Measurements from ENCODE around the gene PLA2G4C. TPM values are rescaled to one million over a fixed set of nuclear protein-coding genes. Genes with fewer than 3 reads are reported as not detected.

Gene PLA2G4C
- 5.6 and 15.2 TPM in 2 replicates for total RNA-seq

GRCh38 chr19:48110350-48110966 is at the start of gene PLA2G4C:
TSS of gene PLA2G4C (minus strand) at chr19:48110817. CDS start at chr19:48106529, 4,288 bp downstream.

DNA sequence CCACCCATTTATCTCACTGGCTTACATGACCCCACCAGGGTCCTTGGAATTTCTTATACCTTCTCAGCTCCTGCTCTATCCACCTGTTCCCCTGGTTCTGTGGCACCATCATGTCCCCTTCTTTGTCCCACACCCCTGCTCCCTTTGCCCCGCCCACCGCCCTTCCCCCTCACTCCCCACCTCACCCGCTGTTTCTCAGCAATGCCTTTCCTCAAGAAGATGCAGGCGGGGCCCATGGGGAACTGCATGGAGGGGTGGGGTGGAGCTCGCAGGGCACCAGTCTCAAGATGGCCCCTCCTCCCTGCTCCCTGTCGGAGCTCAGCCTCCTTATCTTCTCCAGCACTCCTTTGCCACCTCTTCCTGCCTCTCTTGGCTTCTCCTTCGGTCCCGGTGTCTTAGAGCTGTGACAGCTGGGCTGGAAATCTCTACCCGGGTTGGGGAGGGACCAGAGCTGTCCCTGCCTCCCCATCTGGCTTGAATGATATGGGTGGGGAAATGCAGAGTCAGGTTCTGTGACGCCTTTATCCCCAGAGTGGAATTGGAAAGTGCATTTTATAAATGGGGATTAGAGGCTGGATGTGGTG is 66.8 kb downstream of the PLA2G4C start, which contains the start of gene CABP5:
Gene CABP5 (minus strand): TSS at position 405 of the 584 bp plus-strand sequence. CDS start 157 bp downstream, at position 248.

Other genes starting within 250 kb of the PLA2G4C start
- not detected in 2 replicates for gene SULT2A1, start 224.5 kb downstream of the PLA2G4C start, total RNA-seq
- gene BSPH1, start 118.6 kb downstream of the PLA2G4C start, total RNA-seq, result not detected in 2 replicates
- not detected in 2 replicates for gene ELSPBP1, start 116.2 kb downstream of the PLA2G4C start, total RNA-seq
- not detected in 2 replicates for gene CABP5, start 66.7 kb downstream of the PLA2G4C start, total RNA-seq
- 10.1 and 10.8 TPM in 2 replicates for gene LIG1, start 59.5 kb upstream of the PLA2G4C start, total RNA-seq
- gene ZSWIM9, start 59.9 kb upstream of the PLA2G4C start, total RNA-seq, result 1.4 and 1.7 TPM in 2 replicates
- gene CARD8, start 145.1 kb upstream of the PLA2G4C start, total RNA-seq, result 18.8 and 22.6 TPM in 2 replicates
- gene ZNF114, start 159.3 kb upstream of the PLA2G4C start, total RNA-seq, result 0.43 TPM in 1 of 2 replicates, not detected in the other
- gene EMP3, start 214.7 kb upstream of the PLA2G4C start, total RNA-seq, result 186 and 193 TPM in 2 replicates